Measurements from ENCODE around the gene RNF17. TPM values are rescaled to one million over a fixed set of nuclear protein-coding genes. Genes with fewer than 3 reads are reported as not detected.

Gene RNF17
- polyA plus RNA-seq, 1 experiment: not detected

DNA sequence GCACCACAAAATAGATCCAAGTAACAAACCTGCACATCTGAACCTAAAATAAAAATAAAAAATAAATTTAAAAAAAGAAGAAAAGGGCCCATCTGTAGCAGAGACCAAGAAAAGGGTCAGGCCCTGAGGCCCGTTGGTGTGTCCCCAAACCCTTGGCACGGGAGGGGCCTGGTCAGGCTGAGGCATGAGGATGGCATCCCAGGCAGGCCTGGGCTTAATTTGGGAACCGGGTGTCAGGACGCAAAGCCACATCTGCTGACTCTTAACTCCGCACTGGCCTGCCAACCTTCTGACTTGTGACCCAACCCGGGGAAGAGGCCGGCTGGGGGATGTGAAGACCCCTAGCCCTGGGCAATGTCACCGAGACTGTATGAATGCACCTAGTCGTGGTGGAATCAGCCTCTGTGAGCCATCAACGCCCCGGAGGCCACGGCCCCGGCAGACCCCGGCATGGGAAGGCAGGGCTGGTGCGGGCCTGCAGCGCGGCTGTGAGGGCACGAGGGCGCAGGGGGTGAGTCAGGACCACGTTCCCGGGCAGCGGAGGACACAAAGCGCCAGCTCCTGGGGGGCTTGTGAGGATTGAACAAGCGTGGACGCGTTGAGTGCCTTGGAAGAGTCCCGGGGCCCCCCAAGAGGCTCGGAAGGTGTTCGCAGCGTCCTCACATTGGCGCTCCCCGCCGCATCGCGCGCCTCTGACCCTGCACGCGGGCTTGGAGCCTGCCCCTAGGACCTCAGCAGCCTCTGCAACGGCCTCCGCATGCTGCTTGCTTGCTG lies 45.6 kb upstream of the RNF17 start:
- no peaks in the 10 kb centered on the region for H3K27me3 ChIP-seq (ENCODE audit: control insufficient read depth, insufficient read depth, low read length)
- CTCF ChIA-PET: interaction anchor here (1.0 to 2.3 kb wide), 2 partner anchors 8 to 9 kb away, joined by 3 to 8 read pairs; no protein-coding TSS in a partner anchor

GRCh38 chr13:24719139-24719538 lies 44.8 kb upstream of the RNF17 start:
- H3K27me3 ChIP-seq (ENCODE audit: control insufficient read depth, insufficient read depth, low read length): no peaks in the 10 kb centered on the region
- DNase-seq (ENCODE audit: low read depth): no peak
- CTCF ChIA-PET: interaction anchor here (1.0 kb wide), 1 partner anchor 7 kb away, joined by 3 read pairs; no protein-coding TSS in a partner anchor

More for the DNA sequence above, 45.6 kb upstream of the RNF17 start:
- H3K4me3 ChIP-seq (ENCODE audit: low read depth, low read length): no peak overlapping the region
- POLR2A ChIA-PET: no interaction called here
- H3K36me3 ChIP-seq (ENCODE audit: control insufficient read depth, insufficient read depth, low read length): no peaks in the 10 kb centered on the region
- DNase-seq (ENCODE audit: low read depth): no peak
- TF ChIP-seq CTCF (IDR thresholded peaks at IDR 0.05; ENCODE audit: insufficient read depth, low read depth, low read length): no peak

DNA sequence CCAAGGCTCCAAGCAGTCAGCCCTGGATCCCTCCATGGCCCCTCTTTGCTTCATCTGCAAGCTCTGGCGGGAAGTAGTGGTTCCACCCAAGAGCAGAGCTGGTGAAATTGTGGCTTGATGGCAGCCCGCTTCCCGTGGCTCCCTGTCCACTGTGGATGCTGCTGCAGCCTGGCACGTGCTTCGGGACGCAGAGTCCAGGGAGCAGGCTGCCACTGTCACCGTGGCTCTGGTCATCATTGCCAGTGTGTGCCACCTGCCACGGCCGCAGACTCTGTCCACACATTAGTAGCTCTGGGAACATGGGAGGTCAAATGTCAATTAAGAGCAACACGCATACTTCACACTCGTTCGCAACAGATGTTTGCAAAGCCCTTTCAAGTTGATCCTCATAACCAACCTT lies 40.8 kb upstream of the RNF17 start:
- CTCF ChIA-PET: interaction anchor here (1.2 kb wide), 1 partner anchor 118 kb away, joined by 3 read pairs; no protein-coding TSS in a partner anchor
- Histone ChIP-seq H3K36me3 (ENCODE audit: control insufficient read depth, insufficient read depth, low read length) (no peaks in the 10 kb centered on the region), H3K27me3 (ENCODE audit: control insufficient read depth, insufficient read depth, low read length) (no peaks in the 10 kb centered on the region; the same call in 1 of the 2 replicates), H3K4me3 (ENCODE audit: low read depth, low read length) (no peak overlapping the region)
- no peak for DNase-seq (ENCODE audit: low read depth)
- POLR2A ChIA-PET: no interaction called here
- no peak for TF ChIP-seq CTCF (IDR thresholded peaks at IDR 0.05; ENCODE audit: insufficient read depth, low read depth, low read length)

More at GRCh38 chr13:24719139-24719538, 44.8 kb upstream of the RNF17 start:
- TF ChIP-seq CTCF (IDR thresholded peaks at IDR 0.05; ENCODE audit: insufficient read depth, low read depth, low read length): no peak
- no peak overlapping the region for H3K4me3 ChIP-seq (ENCODE audit: low read depth, low read length)
- H3K36me3 ChIP-seq (ENCODE audit: control insufficient read depth, insufficient read depth, low read length): no peaks in the 10 kb centered on the region
- POLR2A ChIA-PET: no interaction called here

- no peaks in the 10 kb centered on the region; the same call in 1 of the 2 replicates for H3K27me3 ChIP-seq (ENCODE audit: control insufficient read depth, insufficient read depth, low read length)
- H3K4me3 ChIP-seq (ENCODE audit: low read depth, low read length): no peak overlapping the region
- no peaks in the 10 kb centered on the region for H3K36me3 ChIP-seq (ENCODE audit: control insufficient read depth, insufficient read depth, low read length)
- ChIA-PET CTCF (interaction anchor here (0.7 to 3.8 kb wide), 4 partner anchors 13 to 144 kb away, joined by 4 to 43 read pairs (median 4); no protein-coding TSS in a partner anchor), POLR2A (no interaction called here)
- TF ChIP-seq CTCF (IDR thresholded peaks at IDR 0.05; ENCODE audit: insufficient read depth, low read depth, low read length): no peak
- DNase-seq (ENCODE audit: low read depth): no peak
These were observed 39.3 kb upstream of the RNF17 start for GRCh38 chr13:24724714-24725113.

GRCh38 chr13:24725379-24725778 lies 38.6 kb upstream of the RNF17 start:
- DNase-seq (ENCODE audit: low read depth): no peak
- Histone ChIP-seq H3K4me3 (ENCODE audit: low read depth, low read length) (no peak overlapping the region), H3K36me3 (ENCODE audit: control insufficient read depth, insufficient read depth, low read length) (no peaks in the 10 kb centered on the region), H3K27me3 (ENCODE audit: control insufficient read depth, insufficient read depth, low read length) (no peaks in the 10 kb centered on the region; the same call in 1 of the 2 replicates)
- ChIA-PET CTCF (interaction anchor here (1.2 to 3.8 kb wide), 5 partner anchors 11 to 145 kb away, joined by 4 to 43 read pairs (median 5); no protein-coding TSS in a partner anchor), POLR2A (no interaction called here)
- TF ChIP-seq CTCF (IDR thresholded peaks at IDR 0.05; ENCODE audit: insufficient read depth, low read depth, low read length): no peak
